Parathyroid adenoma (tissue), 2 donors: ENCODE results near the gene CDH3.
A peak's percentile ranks its signal among the peaks of the same experiment; 100 is the strongest.

Experiments used
- H2AFZ ChIP-seq: fragments of 300-600 bp; sonication (generic); one replicate; pipeline ENCODE4 v1.7.0; 2017; ENCODE audit warnings: antibody characterized with exemption, mild to moderate bottlenecking
- H3K27ac ChIP-seq: fragments of 300-600 bp; sonication (generic); one replicate; pipeline ENCODE4 v1.7.0; 2017
- H3K27me3 ChIP-seq: fragments of 300-600 bp; sonication (generic); one replicate; pipeline ENCODE4 v1.7.0; 2017; ENCODE audit warnings: low read length; ENCODE audit not compliant: control insufficient read depth, insufficient read depth
- H3K36me3 ChIP-seq: fragments of 300-600 bp; sonication (generic); one replicate; pipeline ENCODE4 v1.7.0; 2017; ENCODE audit warnings: low read length; ENCODE audit not compliant: control insufficient read depth, insufficient read depth
- H3K4me1 ChIP-seq: fragments of 300-600 bp; sonication (generic); one replicate; pipeline ENCODE4 v1.7.0; 2017; ENCODE audit warnings: control low read depth
- H3K4me2 ChIP-seq: fragments of 300-600 bp; sonication (generic); one replicate; pipeline ENCODE4 v1.7.0; 2017; ENCODE audit warnings: low read length
- H3K4me3 ChIP-seq: fragments of 300-600 bp; sonication (generic); one replicate; pipeline ENCODE4 v1.7.0; 2017; ENCODE audit warnings: low read depth, low read length
- H3K79me2 ChIP-seq: fragments of 300-600 bp; sonication (generic); one replicate; pipeline ENCODE4 v1.7.0; 2017; ENCODE audit warnings: control low read depth
- H3K9ac ChIP-seq: fragments of 300-600 bp; sonication (generic); one replicate; pipeline ENCODE4 v1.7.0; 2017; ENCODE audit warnings: mild to moderate bottlenecking
- H3K9me3 ChIP-seq: fragments of 300-600 bp; sonication (generic); one replicate; pipeline ENCODE4 v1.7.0; 2017; ENCODE audit warnings: low read length; ENCODE audit not compliant: control insufficient read depth
- TF ChIP-seq, protein P1 (sequence below): fragments of 300-600 bp; sonication (generic); IDR thresholded peaks from one replicate; pipeline ENCODE4 v1.7.0; 2017; ENCODE audit warnings: antibody characterized with exemption, mild to moderate bottlenecking
- donor health status: primary hyperparathyroidism.

The CDH3 gene

DNA sequence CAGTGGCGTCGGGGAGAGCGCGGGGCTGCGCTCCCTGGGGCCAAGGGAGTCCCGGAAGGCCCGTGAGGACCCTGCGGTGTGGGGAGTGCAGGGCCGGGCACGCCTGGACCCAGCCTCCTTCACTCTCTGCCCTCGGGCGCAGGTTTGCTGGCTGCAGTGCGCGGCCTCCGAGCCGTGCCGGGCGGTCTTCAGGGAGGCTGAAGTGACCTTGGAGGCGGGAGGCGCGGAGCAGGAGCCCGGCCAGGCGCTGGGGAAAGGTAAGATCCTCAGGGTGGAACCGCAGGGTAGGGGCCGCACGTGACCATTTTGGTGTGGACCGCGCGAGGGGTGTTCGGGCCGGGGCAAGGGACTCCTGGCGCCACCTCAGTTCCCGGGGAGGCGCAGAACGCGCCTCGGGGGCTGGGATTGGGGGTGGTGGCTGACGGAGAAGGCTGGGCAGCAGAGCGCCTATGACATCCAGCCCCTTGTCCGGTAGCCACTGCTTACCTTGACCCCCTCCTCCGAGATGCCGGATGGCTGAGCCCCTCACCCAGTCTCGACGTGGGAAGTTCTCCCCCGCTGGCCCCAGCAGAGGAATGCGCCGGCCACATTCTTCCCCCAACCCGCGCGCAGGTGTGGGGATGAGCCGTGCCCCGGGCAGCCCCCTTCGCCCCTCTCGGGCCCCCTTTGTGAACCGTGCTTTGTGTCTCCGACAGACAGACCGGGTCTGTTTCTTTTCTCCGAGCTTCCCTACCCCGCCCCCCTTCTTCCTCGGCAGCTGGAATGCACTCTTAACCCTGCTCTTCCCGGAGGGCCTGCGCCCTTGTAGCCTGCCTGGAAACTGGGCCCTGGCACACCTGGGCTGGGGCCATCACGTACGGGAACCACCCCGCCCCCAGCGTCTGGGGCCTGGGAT, 631 bp downstream of the CDH3 start:
- Histone ChIP-seq H3K4me1 (peaks cover 8% of the 10 kb centered on the region), H3K9me3 (no peaks in the 10 kb centered on the region), H3K79me2 (no peaks in the 10 kb centered on the region), H3K36me3 (no peaks in the 10 kb centered on the region), H3K27ac (no peak overlapping the region), H2AFZ (peak overlapping the region; percentile 95), H3K4me3 (peak overlapping the region; percentile 49), H3K9ac (no peak overlapping the region), H3K4me2 (peak overlapping the region; percentile 55), H3K27me3 (no peaks in the 10 kb centered on the region)
- TF ChIP-seq, protein P1, sequence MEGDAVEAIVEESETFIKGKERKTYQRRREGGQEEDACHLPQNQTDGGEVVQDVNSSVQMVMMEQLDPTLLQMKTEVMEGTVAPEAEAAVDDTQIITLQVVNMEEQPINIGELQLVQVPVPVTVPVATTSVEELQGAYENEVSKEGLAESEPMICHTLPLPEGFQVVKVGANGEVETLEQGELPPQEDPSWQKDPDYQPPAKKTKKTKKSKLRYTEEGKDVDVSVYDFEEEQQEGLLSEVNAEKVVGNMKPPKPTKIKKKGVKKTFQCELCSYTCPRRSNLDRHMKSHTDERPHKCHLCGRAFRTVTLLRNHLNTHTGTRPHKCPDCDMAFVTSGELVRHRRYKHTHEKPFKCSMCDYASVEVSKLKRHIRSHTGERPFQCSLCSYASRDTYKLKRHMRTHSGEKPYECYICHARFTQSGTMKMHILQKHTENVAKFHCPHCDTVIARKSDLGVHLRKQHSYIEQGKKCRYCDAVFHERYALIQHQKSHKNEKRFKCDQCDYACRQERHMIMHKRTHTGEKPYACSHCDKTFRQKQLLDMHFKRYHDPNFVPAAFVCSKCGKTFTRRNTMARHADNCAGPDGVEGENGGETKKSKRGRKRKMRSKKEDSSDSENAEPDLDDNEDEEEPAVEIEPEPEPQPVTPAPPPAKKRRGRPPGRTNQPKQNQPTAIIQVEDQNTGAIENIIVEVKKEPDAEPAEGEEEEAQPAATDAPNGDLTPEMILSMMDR: no peak

GRCh38 chr16:68646953-68647659, 2.0 kb downstream of the CDH3 start:
- Histone ChIP-seq H3K36me3 (no peaks in the 10 kb centered on the region), H2AFZ (no peak overlapping the region), H3K9ac (no peak overlapping the region), H3K79me2 (no peaks in the 10 kb centered on the region), H3K9me3 (no peaks in the 10 kb centered on the region), H3K27ac (no peak overlapping the region), H3K4me1 (peaks cover 8% of the 10 kb centered on the region), H3K4me2 (no peak overlapping the region), H3K27me3 (no peaks in the 10 kb centered on the region), H3K4me3 (no peak overlapping the region)
- TF ChIP-seq, protein P1: no peak

- H3K4me2 ChIP-seq: no peak overlapping the region
- no peaks in the 10 kb centered on the region for H3K4me1 ChIP-seq
- no peaks in the 10 kb centered on the region for H3K27me3 ChIP-seq
Measured at GRCh38 chr16:68651136-68651535, 6.0 kb downstream of the CDH3 start.

DNA sequence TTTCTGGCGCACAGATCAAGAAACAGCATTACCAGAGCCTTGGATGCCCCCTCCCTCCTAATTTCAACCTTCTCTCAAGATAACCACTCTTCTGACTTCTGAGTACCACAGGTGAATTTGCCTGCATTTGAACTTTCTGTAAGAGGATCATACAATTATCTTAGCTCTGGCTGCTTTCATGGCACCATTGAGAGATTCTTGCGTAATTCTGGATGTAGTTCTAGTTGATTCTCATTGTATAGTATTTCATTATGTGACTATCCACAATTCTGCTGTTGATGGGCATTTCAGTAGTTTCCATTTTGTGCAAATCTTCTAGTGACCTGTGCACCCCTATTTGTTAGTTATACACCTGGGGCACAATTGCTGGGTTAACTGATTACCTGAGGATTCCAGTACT, 7.5 kb downstream of the CDH3 start:
- TF ChIP-seq, protein P1: no peak
- Histone ChIP-seq H3K27me3 (no peaks in the 10 kb centered on the region), H3K9me3 (no peaks in the 10 kb centered on the region), H2AFZ (no peak overlapping the region), H3K4me1 (no peaks in the 10 kb centered on the region), H3K79me2 (no peaks in the 10 kb centered on the region), H3K36me3 (no peaks in the 10 kb centered on the region), H3K4me3 (no peak overlapping the region), H3K9ac (no peak overlapping the region), H3K4me2 (no peak overlapping the region), H3K27ac (no peak overlapping the region)

More at GRCh38 chr16:68651136-68651535, 6.0 kb downstream of the CDH3 start:
- no peak overlapping the region for H2AFZ ChIP-seq
- H3K79me2 ChIP-seq: no peaks in the 10 kb centered on the region
- no peak overlapping the region for H3K9ac ChIP-seq
- H3K4me3 ChIP-seq: no peak overlapping the region
- no peaks in the 10 kb centered on the region for H3K9me3 ChIP-seq
- H3K36me3 ChIP-seq: no peaks in the 10 kb centered on the region
- TF ChIP-seq, protein P1: no peak
- no peak overlapping the region for H3K27ac ChIP-seq
